Esophagus mucosa (tissue), 1 donor: ENCODE data around the gene GSTM4. TPM values are rescaled to one million over a fixed set of nuclear protein-coding genes. Genes with fewer than 3 reads are reported as not detected.

ENCODE experiments used
- total RNA-seq: library from RNA; stranded (reverse); gene quantifications from one replicate; pipeline ENCODE4 v1.2.4, GENCODE V29; 2023
- donor health status: DM: yes; HTN: yes; CAD: no.

Gene GSTM4
- total RNA-seq, 1 donor from 2014 or later = 27.3 TPM

Other genes with a start within 250 kb of the GSTM4 start
- 86.2 TPM for gene PSMA5, start 229.7 kb upstream of the GSTM4 start, total RNA-seq
- gene SYPL2, start 189.6 kb upstream of the GSTM4 start, total RNA-seq = not detected
- gene ATXN7L2, start 172.2 kb upstream of the GSTM4 start, total RNA-seq = 2.7 TPM
- 7.2 TPM for gene CYB561D1, start 162.0 kb upstream of the GSTM4 start, total RNA-seq
- 1.2 TPM for gene AMIGO1, start 146.4 kb upstream of the GSTM4 start, total RNA-seq
- gene GPR61, start 116.2 kb upstream of the GSTM4 start, total RNA-seq = not detected
- gene GNAI3, start 107.5 kb upstream of the GSTM4 start, total RNA-seq = 10.5 TPM
- not detected for gene GNAT2, start 36.5 kb upstream of the GSTM4 start, total RNA-seq
- gene AMPD2, start 36.3 kb upstream of the GSTM4 start, total RNA-seq = 16.5 TPM
- 17.7 TPM for gene GSTM2, start 12.0 kb downstream of the GSTM4 start, total RNA-seq
- not detected for gene GSTM1, start 31.7 kb downstream of the GSTM4 start, total RNA-seq
- 0.36 TPM for gene GSTM5, start 56.2 kb downstream of the GSTM4 start, total RNA-seq
- 19.4 TPM for gene GSTM3, start 84.9 kb downstream of the GSTM4 start, total RNA-seq
- not detected for gene EPS8L3, start 107.8 kb downstream of the GSTM4 start, total RNA-seq